ENCODE measurements around the gene BIN1.

GRCh38 chr2:127051116-127052056 is 55.6 kb downstream of the BIN1 start:
- TF ChIP-seq CTCF (IDR thresholded peaks at IDR 0.05), result no peak
- no peak for TF ChIP-seq POLR2A (IDR thresholded peaks at IDR 0.05)
